Measurements from ENCODE around the gene ILRUN. TPM values are rescaled to one million over a fixed set of nuclear protein-coding genes. Genes with fewer than 3 reads are reported as not detected.
"Not testable (repeated sequence)": the region's sequence is repeated elsewhere in the genome, so short reads cannot be mapped to it uniquely, and the experiment has no call there.

ILRUN gene
- total and polyA plus RNA-seq, 12 donors = 18.2 to 84.1 (median 67.5) TPM

DNA sequence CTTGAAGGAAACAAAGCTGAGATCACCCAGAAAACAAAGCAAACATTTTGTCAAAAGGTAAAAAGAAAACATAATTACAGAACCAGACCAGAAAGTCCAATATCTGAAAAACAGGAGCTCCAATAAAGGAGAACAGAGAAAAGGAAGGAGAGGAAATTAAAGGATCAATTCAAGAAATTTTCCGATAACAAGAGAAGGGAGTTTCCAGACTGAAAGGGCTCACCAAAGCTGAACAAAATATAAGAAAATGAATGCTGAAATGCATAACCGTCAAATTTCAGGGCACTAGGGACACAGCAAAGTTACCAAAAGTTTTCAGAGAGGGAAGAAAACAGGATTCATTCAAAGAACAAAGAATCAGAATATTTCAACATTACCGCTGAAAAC lies 23.9 kb downstream of the ILRUN start:
- intact Hi-C loops (cut with DNase I) = no loop called here
- TF ChIP-seq POLR2A (IDR thresholded peaks at IDR 0.05) = no peak
- TF ChIP-seq, protein P1, sequence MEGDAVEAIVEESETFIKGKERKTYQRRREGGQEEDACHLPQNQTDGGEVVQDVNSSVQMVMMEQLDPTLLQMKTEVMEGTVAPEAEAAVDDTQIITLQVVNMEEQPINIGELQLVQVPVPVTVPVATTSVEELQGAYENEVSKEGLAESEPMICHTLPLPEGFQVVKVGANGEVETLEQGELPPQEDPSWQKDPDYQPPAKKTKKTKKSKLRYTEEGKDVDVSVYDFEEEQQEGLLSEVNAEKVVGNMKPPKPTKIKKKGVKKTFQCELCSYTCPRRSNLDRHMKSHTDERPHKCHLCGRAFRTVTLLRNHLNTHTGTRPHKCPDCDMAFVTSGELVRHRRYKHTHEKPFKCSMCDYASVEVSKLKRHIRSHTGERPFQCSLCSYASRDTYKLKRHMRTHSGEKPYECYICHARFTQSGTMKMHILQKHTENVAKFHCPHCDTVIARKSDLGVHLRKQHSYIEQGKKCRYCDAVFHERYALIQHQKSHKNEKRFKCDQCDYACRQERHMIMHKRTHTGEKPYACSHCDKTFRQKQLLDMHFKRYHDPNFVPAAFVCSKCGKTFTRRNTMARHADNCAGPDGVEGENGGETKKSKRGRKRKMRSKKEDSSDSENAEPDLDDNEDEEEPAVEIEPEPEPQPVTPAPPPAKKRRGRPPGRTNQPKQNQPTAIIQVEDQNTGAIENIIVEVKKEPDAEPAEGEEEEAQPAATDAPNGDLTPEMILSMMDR (IDR thresholded peaks at IDR 0.05) = no peak
- H3K4me1 ChIP-seq (replicated peaks in 1 of 2) = peaks cover 18 to 36% of the 10 kb centered on the region in 2 donors
- H3K4me3 ChIP-seq = no peak overlapping the region
- WGBS, 4 donors = 62 to 69% (median 67%) methylated on average over 3 of the region's 3 CpGs
- H3K27ac ChIP-seq = peak overlapping the region in 1 of 5 donors; percentile 4
- no peaks in the 10 kb centered on the region for H3K9me3 ChIP-seq (replicated peaks in 1 of 3)
- no peaks in the 10 kb centered on the region for H3K36me3 ChIP-seq (replicated peaks in 1 of 2)
- no peaks in the 10 kb centered on the region for H3K27me3 ChIP-seq
- DNase-seq = no peak

DNA sequence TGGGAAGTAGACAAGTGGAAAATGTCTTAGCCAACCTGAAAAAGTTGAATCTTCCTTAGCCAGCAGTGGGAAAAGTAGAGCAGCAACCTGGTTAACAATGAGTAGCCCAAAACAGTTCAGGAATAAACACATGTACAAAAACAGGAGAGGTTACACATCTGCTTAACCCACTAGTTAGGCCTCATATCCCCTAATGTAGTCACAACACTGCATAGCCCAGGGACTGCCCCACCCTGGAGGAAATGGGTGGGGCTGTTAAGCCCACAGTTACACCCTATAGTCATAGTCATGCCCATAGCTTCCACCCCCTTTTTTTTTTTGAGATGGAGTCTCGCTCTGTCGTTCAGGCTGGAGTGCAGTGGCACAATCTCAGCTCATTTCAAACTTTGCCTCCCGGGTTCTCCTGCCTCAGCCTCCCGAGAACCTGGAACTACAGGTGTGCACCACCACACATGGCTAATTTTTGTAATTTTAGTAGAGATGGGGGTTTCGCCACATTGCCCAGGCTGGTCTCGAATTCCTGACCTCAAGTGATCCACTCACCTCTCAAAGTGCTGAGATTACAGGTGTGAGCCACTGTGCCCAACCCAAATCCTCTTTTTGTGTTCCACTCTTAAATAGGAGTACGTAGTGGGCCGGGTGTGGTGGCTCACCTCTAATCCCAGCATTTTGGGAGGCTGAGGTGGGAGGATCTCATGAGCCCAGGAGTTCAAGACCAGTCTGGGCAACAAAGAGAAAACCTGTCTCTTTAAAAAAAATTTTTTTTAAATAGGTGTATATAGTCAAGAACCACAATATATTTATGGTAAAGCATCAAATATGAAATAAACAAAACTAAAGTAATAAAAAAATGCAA lies 24.5 kb downstream of the ILRUN start:
- Histone ChIP-seq H3K36me3 (replicated peaks in 1 of 2) (no peaks in the 10 kb centered on the region), H3K4me3 (no peak overlapping the region), H3K27ac (peak overlapping the region in 2 of 5 donors; percentile 27 to 65), H3K27me3 (no peaks in the 10 kb centered on the region), H3K9me3 (replicated peaks in 1 of 3) (no peaks in the 10 kb centered on the region), H3K4me1 (replicated peaks in 1 of 2) (peaks cover 20 to 36% of the 10 kb centered on the region in 2 donors)
- intact Hi-C loops (cut with DNase I) = no loop called here
- TF ChIP-seq POLR2A (IDR thresholded peaks at IDR 0.05) = no peak
- TF ChIP-seq, protein P1 (IDR thresholded peaks at IDR 0.05) = no peak
- WGBS, 4 donors = 87 to 92% (median 90%) methylated on average over 8 of the region's 8 CpGs
- no peak for DNase-seq

DNA sequence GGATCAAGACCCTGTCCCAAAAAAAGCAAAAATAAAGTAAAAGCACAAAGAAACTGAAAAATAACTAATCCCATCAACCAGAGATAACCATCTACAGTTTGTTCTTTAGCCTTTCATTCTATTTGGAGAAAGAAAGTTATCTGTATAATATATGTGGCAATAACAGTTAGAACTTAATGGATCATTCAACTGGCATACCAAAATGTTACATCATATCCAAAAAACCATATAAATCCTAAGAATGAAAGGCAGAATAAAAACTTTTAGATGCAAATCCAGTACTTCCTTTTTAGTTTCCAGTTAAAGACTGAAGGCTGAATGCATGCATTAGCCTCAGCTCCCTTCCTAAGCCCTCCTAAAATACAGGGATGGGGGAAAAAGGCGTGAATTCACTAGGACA lies 25.2 kb downstream of the ILRUN start:
- intact Hi-C loops (cut with DNase I) = no loop called here
- Histone ChIP-seq H3K4me3 (no peak overlapping the region), H3K27ac (peak overlapping the region in 2 of 5 donors; percentile 27 to 65), H3K4me1 (replicated peaks in 1 of 2) (peaks cover 25 to 36% of the 10 kb centered on the region in 2 donors), H3K36me3 (replicated peaks in 1 of 2) (no peaks in the 10 kb centered on the region), H3K9me3 (replicated peaks in 1 of 3) (no peaks in the 10 kb centered on the region), H3K27me3 (no peaks in the 10 kb centered on the region)
- 80 to 94% (median 85%) methylated on average over 1 of the region's 1 CpG for WGBS, 4 donors
- no peak for DNase-seq
- no peak for TF ChIP-seq POLR2A (IDR thresholded peaks at IDR 0.05)
- TF ChIP-seq, protein P1 (IDR thresholded peaks at IDR 0.05) = no peak

DNA sequence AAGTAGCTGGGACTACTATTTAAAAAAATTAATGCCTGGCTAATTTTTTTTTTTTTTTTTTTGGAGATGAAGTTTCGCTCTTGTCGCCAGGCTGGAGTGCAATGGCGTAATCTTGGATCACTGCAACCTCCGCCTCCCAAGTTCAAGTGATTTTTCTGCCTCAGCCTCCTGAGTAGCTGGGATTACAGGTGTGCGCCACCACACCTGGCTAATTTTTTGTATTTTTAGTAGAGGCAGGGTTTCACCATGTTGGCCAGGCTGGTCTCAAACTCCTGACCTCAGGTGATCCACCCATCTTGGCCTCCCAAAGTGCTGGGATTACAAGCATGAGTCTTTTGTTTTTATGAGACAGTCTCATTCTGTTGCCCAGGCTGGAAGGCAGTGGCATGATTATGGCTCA lies 27.8 kb downstream of the ILRUN start:
- WGBS, 4 donors = 97 to 100% (median 99%) methylated on average over 5 of the region's 5 CpGs
- H3K36me3 ChIP-seq (replicated peaks in 1 of 2); H3K9me3 ChIP-seq (replicated peaks in 1 of 3); H3K4me3 ChIP-seq; H3K27ac ChIP-seq; intact Hi-C loops (cut with DNase I); DNase-seq; H3K27me3 ChIP-seq: not testable (repeated sequence)
- H3K4me1 ChIP-seq (replicated peaks in 1 of 2) = peaks cover 29 to 42% of the 10 kb centered on the region in 2 donors

Data from adrenal gland (tissue), 12 donors.